ENCODE data around the gene UTP3. TPM values are rescaled to one million over a fixed set of nuclear protein-coding genes. Genes with fewer than 3 reads are reported as not detected.
"Not testable (repeated sequence)": the region's sequence is repeated elsewhere in the genome, so short reads cannot be mapped to it uniquely, and the experiment has no call there.

The UTP3 gene
- total RNA-seq, 1 donor from 2014 or later = 23.5 TPM

- peaks cover 8% of the 10 kb centered on the region for H3K4me1 Mint-ChIP-seq (ENCODE audit: low read depth, unreplicated experiment)
- H3K9me3 Mint-ChIP-seq (ENCODE audit: unreplicated experiment) = peaks cover 5% of the 10 kb centered on the region
- peak overlapping the region; percentile 99 for H3K4me3 Mint-ChIP-seq (ENCODE audit: unreplicated experiment)
- TF ChIP-seq, protein P1, sequence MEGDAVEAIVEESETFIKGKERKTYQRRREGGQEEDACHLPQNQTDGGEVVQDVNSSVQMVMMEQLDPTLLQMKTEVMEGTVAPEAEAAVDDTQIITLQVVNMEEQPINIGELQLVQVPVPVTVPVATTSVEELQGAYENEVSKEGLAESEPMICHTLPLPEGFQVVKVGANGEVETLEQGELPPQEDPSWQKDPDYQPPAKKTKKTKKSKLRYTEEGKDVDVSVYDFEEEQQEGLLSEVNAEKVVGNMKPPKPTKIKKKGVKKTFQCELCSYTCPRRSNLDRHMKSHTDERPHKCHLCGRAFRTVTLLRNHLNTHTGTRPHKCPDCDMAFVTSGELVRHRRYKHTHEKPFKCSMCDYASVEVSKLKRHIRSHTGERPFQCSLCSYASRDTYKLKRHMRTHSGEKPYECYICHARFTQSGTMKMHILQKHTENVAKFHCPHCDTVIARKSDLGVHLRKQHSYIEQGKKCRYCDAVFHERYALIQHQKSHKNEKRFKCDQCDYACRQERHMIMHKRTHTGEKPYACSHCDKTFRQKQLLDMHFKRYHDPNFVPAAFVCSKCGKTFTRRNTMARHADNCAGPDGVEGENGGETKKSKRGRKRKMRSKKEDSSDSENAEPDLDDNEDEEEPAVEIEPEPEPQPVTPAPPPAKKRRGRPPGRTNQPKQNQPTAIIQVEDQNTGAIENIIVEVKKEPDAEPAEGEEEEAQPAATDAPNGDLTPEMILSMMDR (IDR thresholded peaks at IDR 0.05; ENCODE audit: partially characterized antibody, unreplicated experiment) = no peak
- peak overlapping the region; percentile 96 for H3K27ac Mint-ChIP-seq (ENCODE audit: unreplicated experiment)
- H3K36me3 Mint-ChIP-seq (ENCODE audit: unreplicated experiment) = no peaks in the 10 kb centered on the region
- no peaks in the 10 kb centered on the region for H3K27me3 Mint-ChIP-seq (ENCODE audit: unreplicated experiment)
- DNase-seq = peak; percentile 16
Measured at GRCh38 chr4:70687392-70687791, 940 bp upstream of the UTP3 start.

GRCh38 chr4:70688795-70689231, 481 bp downstream of the UTP3 start:
- H3K9me3 Mint-ChIP-seq (ENCODE audit: unreplicated experiment) = peaks cover 5% of the 10 kb centered on the region
- H3K27ac Mint-ChIP-seq (ENCODE audit: unreplicated experiment) = peak overlapping the region; percentile 96
- no peak for DNase-seq
- H3K4me1 Mint-ChIP-seq (ENCODE audit: low read depth, unreplicated experiment) = peaks cover 8% of the 10 kb centered on the region
- no peaks in the 10 kb centered on the region for H3K36me3 Mint-ChIP-seq (ENCODE audit: unreplicated experiment)
- TF ChIP-seq, protein P1 (IDR thresholded peaks at IDR 0.05; ENCODE audit: partially characterized antibody, unreplicated experiment) = no peak
- H3K27me3 Mint-ChIP-seq (ENCODE audit: unreplicated experiment) = no peaks in the 10 kb centered on the region
- peak overlapping the region; percentile 99 for H3K4me3 Mint-ChIP-seq (ENCODE audit: unreplicated experiment)

GRCh38 chr4:70691661-70692060, 3.3 kb downstream of the UTP3 start:
- peaks cover 8% of the 10 kb centered on the region for H3K4me1 Mint-ChIP-seq (ENCODE audit: low read depth, unreplicated experiment)
- TF ChIP-seq, protein P1 (IDR thresholded peaks at IDR 0.05; ENCODE audit: partially characterized antibody, unreplicated experiment) = no peak
- DNase-seq = no peak
- H3K36me3 Mint-ChIP-seq (ENCODE audit: unreplicated experiment) = no peaks in the 10 kb centered on the region
- peaks cover 5% of the 10 kb centered on the region for H3K9me3 Mint-ChIP-seq (ENCODE audit: unreplicated experiment)
- H3K4me3 Mint-ChIP-seq (ENCODE audit: unreplicated experiment) = no peak overlapping the region
- H3K27ac Mint-ChIP-seq (ENCODE audit: unreplicated experiment) = no peak overlapping the region
- H3K27me3 Mint-ChIP-seq (ENCODE audit: unreplicated experiment) = no peaks in the 10 kb centered on the region

- H3K9me3 Mint-ChIP-seq (ENCODE audit: unreplicated experiment); H3K36me3 Mint-ChIP-seq (ENCODE audit: unreplicated experiment); DNase-seq; H3K4me1 Mint-ChIP-seq (ENCODE audit: low read depth, unreplicated experiment); H3K27me3 Mint-ChIP-seq (ENCODE audit: unreplicated experiment); H3K27ac Mint-ChIP-seq (ENCODE audit: unreplicated experiment); H3K4me3 Mint-ChIP-seq (ENCODE audit: unreplicated experiment): not testable (repeated sequence)
Measured at GRCh38 chr4:70694633-70695032, 6.3 kb downstream of the UTP3 start.

- H3K27me3 Mint-ChIP-seq (ENCODE audit: unreplicated experiment); H3K4me3 Mint-ChIP-seq (ENCODE audit: unreplicated experiment); DNase-seq; H3K4me1 Mint-ChIP-seq (ENCODE audit: low read depth, unreplicated experiment); H3K36me3 Mint-ChIP-seq (ENCODE audit: unreplicated experiment); H3K9me3 Mint-ChIP-seq (ENCODE audit: unreplicated experiment); H3K27ac Mint-ChIP-seq (ENCODE audit: unreplicated experiment): not testable (repeated sequence)
Measured at GRCh38 chr4:70698435-70698834, 10.1 kb downstream of the UTP3 start.

DNA sequence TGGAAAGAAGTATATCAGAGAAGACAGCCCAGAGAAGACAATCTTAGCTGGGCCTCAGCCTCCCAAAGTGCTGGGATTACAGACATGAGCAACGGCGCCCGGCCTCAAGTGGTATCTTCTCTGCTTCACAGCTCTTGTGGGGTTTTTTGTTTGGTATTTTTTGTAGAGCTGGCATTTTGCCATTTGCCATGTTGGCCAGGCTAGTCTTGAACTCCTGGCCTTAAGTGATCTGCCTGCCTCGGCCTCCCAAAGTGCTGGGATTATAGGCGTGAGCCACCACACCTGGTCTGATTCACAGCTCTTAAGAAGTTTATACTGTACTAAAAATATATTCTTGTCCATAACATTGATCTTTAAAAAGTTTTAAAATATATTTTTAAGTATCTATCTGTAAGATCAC, 12.4 kb downstream of the UTP3 start:
- no peak overlapping the region for H3K27ac Mint-ChIP-seq (ENCODE audit: unreplicated experiment)
- peaks cover 5% of the 10 kb centered on the region for H3K9me3 Mint-ChIP-seq (ENCODE audit: unreplicated experiment)
- no peaks in the 10 kb centered on the region for H3K36me3 Mint-ChIP-seq (ENCODE audit: unreplicated experiment)
- no peak overlapping the region for H3K4me3 Mint-ChIP-seq (ENCODE audit: unreplicated experiment)
- H3K27me3 Mint-ChIP-seq (ENCODE audit: unreplicated experiment) = peaks cover 7% of the 10 kb centered on the region
- DNase-seq = no peak
- peaks cover 3% of the 10 kb centered on the region for H3K4me1 Mint-ChIP-seq (ENCODE audit: low read depth, unreplicated experiment)
- TF ChIP-seq, protein P1 (IDR thresholded peaks at IDR 0.05; ENCODE audit: partially characterized antibody, unreplicated experiment) = no peak
